Astrocyte (in vitro differentiated cells and primary cell): ENCODE results near the gene PROKR1. TPM values are rescaled to one million over a fixed set of nuclear protein-coding genes. Genes with fewer than 3 reads are reported as not detected.

ENCODE experiments used
- DNase-seq: peaks from one replicate; pipeline ENCODE4 v3.0.0-alpha.2; 2010; ENCODE audit warnings: low read depth
- FAIRE-seq: peaks from 2 replicates; lab custom pipeline; 2011; peaks lifted over from hg19 to GRCh38; lab: Jason Lieb, UNC
- H2AFZ ChIP-seq: 2 replicates; pipeline ENCODE4 v1.6.0; 2012; ENCODE audit warnings: low read depth, low read length, inconsistent platforms
- H3K27ac ChIP-seq: 2 replicates; pipeline ENCODE4 v1.5.1; 2011; ENCODE audit warnings: low read depth, low read length, inconsistent platforms
- H3K27me3 ChIP-seq: 2 replicates; pipeline ENCODE4 v1.6.0; 2011; ENCODE audit warnings: low read length, inconsistent platforms; ENCODE audit not compliant: insufficient read depth
- H3K36me3 ChIP-seq: 2 replicates; pipeline ENCODE4 v1.5.1; 2011; ENCODE audit warnings: low read length, inconsistent platforms; ENCODE audit not compliant: insufficient read depth
- H3K4me1 ChIP-seq: 2 replicates; pipeline ENCODE4 v1.5.1; 2011; ENCODE audit warnings: low read length, inconsistent platforms; ENCODE audit not compliant: insufficient read depth
- H3K4me2 ChIP-seq: 2 replicates; pipeline ENCODE4 v1.6.0; 2012; ENCODE audit warnings: low read length, inconsistent platforms
- H3K4me3 ChIP-seq: 2 replicates; pipeline ENCODE4 v1.5.1; 2011; ENCODE audit warnings: low read depth, mild to moderate bottlenecking, low read length, inconsistent platforms; ENCODE audit not compliant: insufficient read depth
- H3K79me2 ChIP-seq: 2 replicates; pipeline ENCODE4 v1.6.0; 2012; ENCODE audit warnings: mild to moderate bottlenecking, low read length, inconsistent platforms; ENCODE audit not compliant: insufficient read depth
- H3K9ac ChIP-seq: 2 replicates; pipeline ENCODE4 v1.6.0; 2012; ENCODE audit warnings: mild to moderate bottlenecking, low read length, inconsistent platforms
- H3K9me3 ChIP-seq: 2 replicates; pipeline ENCODE4 v1.5.1; 2012; ENCODE audit warnings: low read depth, mild to moderate bottlenecking, low read length, inconsistent platforms; ENCODE audit not compliant: insufficient read depth
- H4K20me1 ChIP-seq: 2 replicates; pipeline ENCODE4 v1.6.0; 2012; ENCODE audit warnings: low read length, inconsistent platforms; ENCODE audit not compliant: insufficient read depth
- H3K27ac Mint-ChIP-seq: one replicate; pipeline ENCODE4 v1.8.0; 2021; ENCODE audit warnings: mild to moderate bottlenecking, mixed read lengths; ENCODE audit not compliant: unreplicated experiment
- H3K27me3 Mint-ChIP-seq: one replicate; pipeline ENCODE4 v1.8.0; 2021; ENCODE audit warnings: low read depth, mixed read lengths; ENCODE audit not compliant: unreplicated experiment
- H3K36me3 Mint-ChIP-seq: one replicate; pipeline ENCODE4 v1.8.0; 2021; ENCODE audit warnings: low read depth, mixed read lengths; ENCODE audit not compliant: unreplicated experiment
- H3K4me1 Mint-ChIP-seq: one replicate; pipeline ENCODE4 v1.8.0; 2021; ENCODE audit warnings: low read depth, mixed read lengths; ENCODE audit not compliant: unreplicated experiment
- H3K4me3 Mint-ChIP-seq: one replicate; pipeline ENCODE4 v1.8.0; 2021; ENCODE audit warnings: mild to moderate bottlenecking, moderate library complexity, mixed read lengths; ENCODE audit not compliant: unreplicated experiment
- H3K9me3 Mint-ChIP-seq: one replicate; pipeline ENCODE4 v1.8.0; 2021; ENCODE audit warnings: mild to moderate bottlenecking, mixed read lengths; ENCODE audit not compliant: unreplicated experiment
- CTCF ChIP-seq: IDR thresholded peaks from 2 replicates; pipeline ENCODE4 v1.5.1; 2011; ENCODE audit warnings: low read depth, mild to moderate bottlenecking, inconsistent platforms, low read length, moderate library complexity; ENCODE audit not compliant: insufficient read depth
- EZH2 ChIP-seq: IDR thresholded peaks from 2 replicates; pipeline ENCODE4 v1.6.1; 2012; ENCODE audit warnings: mild to moderate bottlenecking, low read length, inconsistent platforms; ENCODE audit not compliant: insufficient read depth
- total RNA-seq: library from RNA; stranded (reverse); gene quantifications from 2 replicates; pipeline ENCODE4 v1.2.1, GENCODE V29; 2021

PROKR1 gene
- total RNA-seq, 1 donor from 2014 or later, result 0.05 TPM

- TF ChIP-seq CTCF, result no peak
- TF ChIP-seq EZH2, result no peak
- FAIRE-seq (peak; percentile 55), DNase-seq (no peak)
- Histone ChIP-seq H3K9ac (no peak overlapping the region), H4K20me1 (no peaks in the 10 kb centered on the region), H3K27me3 (no peaks in the 10 kb centered on the region), H3K36me3 (no peaks in the 10 kb centered on the region), H3K4me2 (no peak overlapping the region), H3K4me1 (no peaks in the 10 kb centered on the region), H3K27ac (no peak overlapping the region), H3K79me2 (no peaks in the 10 kb centered on the region), H2AFZ (no peak overlapping the region), H3K4me3 (no peak overlapping the region), H3K9me3 (no peaks in the 10 kb centered on the region)
- H3K36me3 Mint-ChIP-seq, result no peaks in the 10 kb centered on the region
- H3K9me3 Mint-ChIP-seq, result peaks cover 18% of the 10 kb centered on the region
- H3K27me3 Mint-ChIP-seq, result no peaks in the 10 kb centered on the region
- no peak overlapping the region for H3K27ac Mint-ChIP-seq
- H3K4me3 Mint-ChIP-seq, result no peak overlapping the region
- no peaks in the 10 kb centered on the region for H3K4me1 Mint-ChIP-seq
These were observed 40.3 kb upstream of the PROKR1 start for GRCh38 chr2:68603059-68603458.

GRCh38 chr2:68604077-68604476 lies 39.3 kb upstream of the PROKR1 start:
- H3K4me3 ChIP-seq, result no peak overlapping the region
- Mint-ChIP-seq H3K9me3 (peaks cover 20% of the 10 kb centered on the region), H3K27me3 (no peaks in the 10 kb centered on the region), H3K4me1 (no peaks in the 10 kb centered on the region), H3K27ac (no peak overlapping the region), H3K4me3 (no peak overlapping the region), H3K36me3 (no peaks in the 10 kb centered on the region)
- no peaks in the 10 kb centered on the region for H3K79me2 ChIP-seq
- no peaks in the 10 kb centered on the region for H3K36me3 ChIP-seq
- H3K9me3 ChIP-seq, result no peaks in the 10 kb centered on the region
- H3K27me3 ChIP-seq, result no peaks in the 10 kb centered on the region
- no peak overlapping the region for H3K4me2 ChIP-seq
- no peak overlapping the region for H3K27ac ChIP-seq
- DNase-seq, result no peak
- no peak overlapping the region for H2AFZ ChIP-seq
- H3K9ac ChIP-seq, result no peak overlapping the region
- TF ChIP-seq CTCF (no peak), EZH2 (no peak)
- no peak for FAIRE-seq
- no peaks in the 10 kb centered on the region for H4K20me1 ChIP-seq
- H3K4me1 ChIP-seq, result no peaks in the 10 kb centered on the region

GRCh38 chr2:68605939-68606338 lies 37.4 kb upstream of the PROKR1 start:
- TF ChIP-seq CTCF, result no peak

More at GRCh38 chr2:68605939-68606338, 37.4 kb upstream of the PROKR1 start:
- no peak for DNase-seq
- Histone ChIP-seq H3K36me3 (no peaks in the 10 kb centered on the region), H3K4me1 (no peaks in the 10 kb centered on the region), H3K4me2 (no peak overlapping the region), H3K4me3 (no peak overlapping the region), H4K20me1 (no peaks in the 10 kb centered on the region), H3K9ac (no peak overlapping the region), H3K9me3 (no peaks in the 10 kb centered on the region), H3K27me3 (no peaks in the 10 kb centered on the region), H3K79me2 (no peaks in the 10 kb centered on the region), H2AFZ (no peak overlapping the region), H3K27ac (no peak overlapping the region)
- Mint-ChIP-seq H3K36me3 (peaks cover 4% of the 10 kb centered on the region), H3K9me3 (peaks cover 6% of the 10 kb centered on the region), H3K4me3 (no peak overlapping the region), H3K27ac (no peak overlapping the region), H3K4me1 (no peaks in the 10 kb centered on the region), H3K27me3 (no peaks in the 10 kb centered on the region)
- no peak for FAIRE-seq
